AG10803 (cell line): Measurements from ENCODE around the gene WDR33.

ENCODE experiments used
- DNase-seq: peaks from one replicate; pipeline ENCODE4 v3.0.0; 2010; ENCODE audit warnings: low read depth
- H3K4me3 ChIP-seq: 2 replicates; pipeline ENCODE4 v1.5.1; 2011; ENCODE audit warnings: mild to moderate bottlenecking, low read length, control low read depth
- CTCF ChIP-seq: conservative IDR thresholded peaks from 2 replicates; pipeline ENCODE4 v1.5.1; 2011; ENCODE audit warnings: mild to moderate bottlenecking, low read length, control low read depth, inconsistent platforms

Gene WDR33

GRCh38 chr2:127810619-127811396, at the start of gene WDR33:
Gene WDR33 (minus strand): TSS chr2:127811171. CDS start chr2:127770981, 40,190 bp downstream.
- peak within 1 kb of the TSS; percentile 74 for H3K4me3 ChIP-seq
- TF ChIP-seq CTCF: no peak
- peak; percentile 76 for DNase-seq

- no peak for TF ChIP-seq CTCF
- DNase-seq: no peak
- no peak overlapping the region for H3K4me3 ChIP-seq
Observed at GRCh38 chr2:127860130-127860529, 49.2 kb upstream of the WDR33 start.

GRCh38 chr2:127859712-127860085, 48.7 kb upstream of the WDR33 start:
- no peak overlapping the region for H3K4me3 ChIP-seq
- no peak for DNase-seq
- no peak for TF ChIP-seq CTCF

- TF ChIP-seq CTCF: no peak
- peak overlapping the region; percentile 69 for H3K4me3 ChIP-seq
- no peak for DNase-seq
Observed at GRCh38 chr2:127857265-127857808, 46.4 kb upstream of the WDR33 start.

- H3K4me3 ChIP-seq: no peak overlapping the region
- no peak for TF ChIP-seq CTCF
- DNase-seq: no peak
Observed at GRCh38 chr2:127853671-127854070, 42.7 kb upstream of the WDR33 start.

- no peak for TF ChIP-seq CTCF
- no peak for DNase-seq
- no peak overlapping the region for H3K4me3 ChIP-seq
Observed at GRCh38 chr2:127852388-127852787, 41.4 kb upstream of the WDR33 start.

GRCh38 chr2:127847931-127848330, 37.0 kb upstream of the WDR33 start:
- H3K4me3 ChIP-seq: no peak overlapping the region
- DNase-seq: no peak
- no peak for TF ChIP-seq CTCF
